NCI-H526 (cell line): ENCODE data around the gene TPRA1.
"Not testable (repeated sequence)": the region's sequence is repeated elsewhere in the genome, so short reads cannot be mapped to it uniquely, and the experiment has no call there.

Source experiments
- DNase-seq, 2 experiments: peaks; one replicate each; lab custom pipeline; 2025; lab: John Stamatoyannopoulos, UW

Gene TPRA1

GRCh38 chr3:127536830-127537812 is 53.4 kb downstream of the TPRA1 start:
- DNase-seq, result no peak

GRCh38 chr3:127535901-127536829 is 54.4 kb downstream of the TPRA1 start:
- no peak for DNase-seq

- no peak for DNase-seq
Observed at GRCh38 chr3:127535106-127535785, 55.3 kb downstream of the TPRA1 start.

GRCh38 chr3:127534564-127534963 is 56.0 kb downstream of the TPRA1 start:
- DNase-seq, result no peak

GRCh38 chr3:127534161-127534451 is 56.4 kb downstream of the TPRA1 start:
- no peak for DNase-seq

- DNase-seq, result no peak
Observed at GRCh38 chr3:127532561-127533203, 57.9 kb downstream of the TPRA1 start.

- DNase-seq, result no peak
Observed at GRCh38 chr3:127531821-127532220, 58.7 kb downstream of the TPRA1 start.

GRCh38 chr3:127530863-127531262 is 59.7 kb downstream of the TPRA1 start:
- DNase-seq, result not testable (repeated sequence)

- no peak for DNase-seq
Observed at GRCh38 chr3:127529346-127530188, 61.0 kb downstream of the TPRA1 start.

GRCh38 chr3:127525373-127525772 is 65.2 kb downstream of the TPRA1 start:
- no peak for DNase-seq

GRCh38 chr3:127524296-127524896 is 66.1 kb downstream of the TPRA1 start:
- DNase-seq, result peak in 1 of 2 experiments; percentile 25
